Cortex of kidney (tissue), 1 donor: ENCODE measurements around the gene TFDP1.
"Not testable (repeated sequence)": the region's sequence is repeated elsewhere in the genome, so short reads cannot be mapped to it uniquely, and the experiment has no call there.

ENCODE experiments used
- DNase-seq: peaks from one replicate; lab custom pipeline; 2025; lab: John Stamatoyannopoulos, UW

TFDP1 gene

DNA sequence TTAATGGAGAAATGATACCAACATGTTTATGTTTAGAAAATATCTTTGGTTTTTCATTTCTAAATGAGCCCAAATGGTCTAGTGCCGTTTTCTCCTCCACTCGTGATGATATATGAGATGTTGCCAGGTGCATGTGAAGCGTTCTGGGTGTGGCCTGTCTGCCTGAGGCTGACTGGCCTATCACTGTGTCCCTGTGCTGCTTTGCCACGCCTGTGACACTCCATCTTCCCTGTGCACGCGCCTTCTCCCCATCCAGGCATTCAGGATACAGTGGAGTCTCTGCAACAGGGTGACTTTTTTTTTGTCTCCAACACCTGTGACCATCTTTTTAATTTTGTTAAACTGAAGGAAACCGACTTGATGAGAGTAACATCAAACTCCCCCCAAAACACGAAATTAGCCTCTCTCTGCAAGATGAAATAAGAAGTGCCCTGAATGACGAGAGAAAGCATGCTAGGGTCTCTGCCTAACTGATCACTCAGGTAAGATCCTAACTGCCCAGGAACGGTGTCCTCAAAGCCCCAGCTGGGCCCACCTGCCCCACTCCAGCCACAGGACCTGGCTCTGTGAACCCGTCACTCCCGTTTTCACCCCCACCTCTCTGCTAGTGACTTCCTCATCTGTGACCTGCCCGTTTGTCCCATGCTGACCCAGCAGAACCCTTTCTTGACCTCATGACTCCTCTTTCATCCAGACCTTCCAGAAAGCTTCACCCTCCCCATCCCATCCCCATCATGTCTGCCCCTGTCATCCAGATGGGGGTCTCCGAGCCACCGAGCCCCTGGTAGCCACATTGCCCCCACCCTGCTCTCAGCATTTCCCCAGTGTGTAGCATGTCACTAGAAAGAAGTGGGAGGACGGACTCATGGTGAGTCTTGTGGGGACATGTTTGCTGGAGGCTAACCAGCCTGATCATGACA, 33.2 kb upstream of the TFDP1 start:
- DNase-seq: no peak

DNA sequence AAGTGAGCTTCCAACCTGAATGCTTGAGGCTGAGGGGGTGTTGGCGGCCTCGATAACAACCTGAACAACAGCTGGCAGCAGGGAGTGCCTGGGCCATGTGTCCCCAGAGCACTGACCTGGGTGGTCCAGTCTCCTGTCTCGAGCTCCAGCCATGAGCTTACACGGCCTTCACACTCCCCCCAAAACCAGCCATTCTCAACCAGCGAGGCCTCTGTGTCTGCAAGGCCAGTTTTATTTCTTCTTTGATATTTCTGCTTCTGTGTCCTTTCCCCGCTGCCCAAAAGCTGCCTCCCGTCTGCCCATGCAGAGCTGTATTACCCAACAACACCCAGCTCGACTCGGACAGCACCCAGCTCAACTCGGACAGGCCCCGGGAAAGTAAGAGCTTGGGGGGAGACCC, 32.5 kb upstream of the TFDP1 start:
- DNase-seq: no peak

DNA sequence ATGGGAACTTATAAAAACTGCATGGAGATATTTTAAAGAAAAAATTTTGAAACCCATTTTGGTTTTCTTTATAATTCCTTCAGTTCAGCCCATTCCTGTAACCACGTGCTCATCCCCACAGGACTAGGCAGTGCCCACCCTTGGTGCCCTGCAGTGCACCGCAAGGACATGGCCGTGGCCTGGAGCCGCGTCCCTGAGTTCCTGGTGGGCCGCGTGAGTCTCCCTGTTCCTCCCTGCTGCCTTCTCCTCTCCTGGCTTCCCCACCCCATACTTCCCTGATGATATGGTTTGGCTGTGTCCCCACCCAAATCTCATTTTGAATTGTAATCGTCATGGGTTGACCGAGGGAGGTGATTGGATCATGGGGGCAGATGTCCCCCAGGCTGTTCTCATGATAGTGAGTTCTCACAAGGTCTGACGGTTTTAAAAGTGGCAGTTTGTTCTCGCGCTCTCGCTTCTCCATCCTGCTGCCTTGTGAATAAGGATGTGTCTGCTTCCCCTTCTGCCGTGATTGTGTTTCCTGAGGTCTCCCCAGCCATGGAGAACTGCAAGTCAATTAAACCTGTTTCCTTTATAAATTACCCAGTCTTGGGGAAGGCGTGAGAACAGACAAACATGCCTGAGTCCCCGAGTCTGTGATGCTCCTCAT, 31.6 kb upstream of the TFDP1 start:
- no peak for DNase-seq

DNA sequence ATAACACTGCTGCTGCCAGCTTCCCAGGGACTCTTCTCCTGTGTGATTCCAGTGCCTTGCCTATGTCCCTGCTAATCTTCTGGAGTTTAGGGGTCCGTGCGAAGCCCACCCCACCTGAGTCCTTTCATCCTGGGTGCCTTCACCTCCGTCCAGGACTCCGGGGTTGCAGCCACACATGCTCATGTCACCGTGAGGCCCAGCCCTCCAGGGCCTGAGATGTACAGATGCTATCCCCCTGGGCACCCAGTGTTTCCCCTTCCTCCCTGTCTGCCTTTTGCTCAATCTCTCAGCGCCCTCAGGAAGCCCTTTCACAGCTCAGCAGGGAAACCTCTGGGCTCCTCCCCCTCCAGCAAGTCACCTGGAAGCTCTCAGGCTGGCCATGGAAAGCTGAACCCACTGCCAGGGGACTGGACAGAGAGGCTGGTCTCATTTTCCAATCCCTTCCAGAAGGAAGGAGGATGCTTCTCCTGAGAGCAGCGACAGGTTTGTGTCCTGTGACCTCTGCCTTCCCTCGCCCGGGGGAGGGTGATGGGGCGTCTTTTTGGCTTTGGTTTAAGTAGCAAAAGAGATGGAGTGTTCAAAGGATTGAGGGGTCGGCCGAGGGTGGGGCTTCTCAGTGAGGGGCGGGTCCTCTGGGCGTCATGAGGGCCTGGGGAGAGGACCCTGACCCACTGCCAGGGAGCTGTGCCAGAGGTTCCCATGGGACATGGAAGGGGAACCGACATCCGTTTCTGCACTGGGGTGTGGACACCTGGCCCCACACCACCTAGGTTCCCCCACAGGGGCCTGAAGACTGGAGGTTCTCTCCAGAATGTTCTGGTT, 30.8 kb upstream of the TFDP1 start:
- DNase-seq: no peak

DNA sequence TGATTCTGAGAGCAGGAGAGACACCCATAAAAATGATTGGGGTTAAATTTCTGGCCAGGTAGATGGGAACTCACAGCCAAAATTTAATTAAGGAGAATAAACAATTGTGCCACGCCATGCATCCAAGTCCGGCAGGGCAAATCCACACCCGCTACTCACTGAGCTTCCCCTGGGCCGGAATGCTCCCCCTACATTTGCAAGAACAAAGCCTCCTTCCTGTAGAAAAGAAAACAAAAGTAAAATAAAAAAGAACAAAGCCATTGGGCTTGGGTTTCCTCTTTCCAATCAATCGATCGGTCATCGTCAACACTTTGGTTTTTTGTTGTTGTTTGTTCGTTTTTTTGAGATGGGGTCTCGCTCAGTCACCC, 30.2 kb upstream of the TFDP1 start:
- no peak for DNase-seq

DNA sequence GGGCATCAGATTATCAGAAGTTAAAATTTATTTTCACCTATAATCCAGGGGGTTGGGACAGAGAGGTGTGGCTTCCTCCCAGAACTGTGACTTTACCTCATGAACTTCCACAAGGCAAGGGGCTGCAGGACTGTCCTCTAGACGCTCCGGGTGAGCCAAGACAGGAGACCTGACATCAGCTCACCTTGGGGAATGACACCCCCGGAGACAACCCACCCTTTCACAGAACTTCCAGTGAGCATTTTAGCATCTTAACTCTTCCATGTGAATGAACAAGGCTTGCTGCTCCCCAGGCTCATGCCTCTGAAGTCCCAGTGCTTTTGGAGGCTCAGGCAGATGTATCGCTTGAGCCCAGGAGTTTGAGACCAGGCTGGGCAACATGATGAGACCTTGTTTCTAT, 29.4 kb upstream of the TFDP1 start:
- DNase-seq: no peak

DNA sequence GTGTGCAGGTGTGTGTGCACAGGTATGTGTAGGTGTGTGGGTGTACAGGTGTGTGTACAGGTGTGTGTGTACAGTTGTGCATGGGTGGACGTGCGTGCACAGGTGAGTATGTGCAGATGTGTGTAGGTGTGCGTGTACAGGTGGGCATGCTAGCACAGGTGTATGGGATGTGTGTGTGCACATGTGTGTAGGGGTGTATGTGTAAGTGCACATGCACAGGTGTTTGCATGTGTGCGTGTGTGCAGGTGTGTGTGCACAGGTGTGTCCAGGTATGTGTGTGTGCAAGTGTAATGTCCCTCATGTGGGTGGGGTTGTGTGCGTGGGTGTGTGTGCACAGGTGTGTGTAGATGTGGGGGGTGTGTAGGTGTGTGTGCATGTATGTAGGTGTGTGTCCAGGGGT, 27.5 kb upstream of the TFDP1 start:
- DNase-seq: no peak

DNA sequence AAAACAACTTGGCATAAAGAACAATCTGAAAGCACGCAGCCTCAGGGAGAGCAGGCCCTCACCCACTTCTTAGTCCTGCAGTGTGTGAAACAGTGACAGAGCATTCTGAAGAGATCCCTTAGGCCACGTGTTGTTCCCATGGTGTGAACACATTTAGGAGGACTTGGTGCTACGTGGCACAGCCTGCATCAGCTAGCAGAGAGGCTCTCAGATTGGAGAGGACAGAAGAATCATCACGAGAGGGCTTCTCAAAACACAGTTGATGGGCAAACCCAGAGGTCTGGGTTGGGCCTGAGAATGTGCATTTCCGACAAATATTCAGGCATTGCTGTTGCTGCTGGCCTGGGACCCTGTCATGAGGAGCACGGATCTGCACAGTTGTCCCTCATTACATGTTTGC, 26.1 kb upstream of the TFDP1 start:
- DNase-seq: no peak

DNA sequence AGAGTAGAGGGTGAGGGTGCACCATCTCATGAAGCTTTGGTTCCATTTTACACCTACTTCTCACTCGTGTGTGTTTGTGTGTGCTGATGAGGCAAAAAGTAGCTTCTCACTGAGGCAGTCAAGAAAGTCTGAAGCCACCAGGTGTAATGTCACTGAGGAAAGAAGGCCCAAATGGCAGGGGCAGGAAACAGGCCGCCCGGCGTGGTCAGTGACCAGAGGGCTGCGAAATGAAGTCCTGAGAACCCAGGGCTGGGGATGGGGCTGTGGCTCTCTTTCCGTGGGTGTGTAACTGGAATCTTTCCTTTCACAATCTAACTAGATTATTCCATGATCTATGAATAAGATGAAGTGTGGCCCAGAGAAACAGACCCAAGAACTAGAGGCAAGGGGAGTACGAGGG, 25.5 kb upstream of the TFDP1 start:
- DNase-seq: no peak

DNA sequence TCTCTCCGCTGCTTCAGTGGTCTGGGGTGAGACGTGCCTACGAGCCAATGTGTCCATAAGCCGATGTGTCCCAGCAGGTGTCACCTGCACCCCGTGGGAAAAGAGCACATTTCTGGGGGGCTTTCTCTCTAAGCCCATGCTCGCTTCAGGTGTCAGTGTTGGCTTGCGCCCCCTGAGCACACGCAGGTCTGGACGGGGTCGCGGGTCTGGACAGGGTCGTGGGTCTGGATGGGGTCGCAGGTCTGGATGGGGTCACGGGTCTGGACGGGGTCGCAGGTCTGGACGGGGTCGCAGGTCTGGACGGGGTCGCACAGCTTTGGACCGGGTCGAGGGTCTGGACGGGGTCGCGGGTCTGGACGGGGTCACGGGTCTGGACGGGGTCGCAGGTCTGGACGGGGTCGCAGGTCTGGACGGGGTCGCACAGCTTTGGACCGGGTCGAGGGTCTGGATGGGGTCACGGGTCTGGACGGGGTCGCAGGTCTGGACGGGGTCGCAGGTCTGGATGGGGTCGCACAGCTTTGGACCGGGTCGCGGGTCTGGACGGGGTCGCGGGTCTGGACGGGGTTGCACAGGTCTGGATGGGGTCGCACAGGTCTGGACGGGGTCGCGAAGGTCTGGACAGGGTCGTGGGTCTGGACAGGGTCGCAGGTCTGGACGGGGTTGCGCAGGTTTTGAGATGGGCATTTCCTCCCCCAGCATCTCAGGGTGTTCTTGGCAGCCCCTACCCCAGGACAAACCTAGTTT, 24.5 kb upstream of the TFDP1 start:
- no peak for DNase-seq

DNA sequence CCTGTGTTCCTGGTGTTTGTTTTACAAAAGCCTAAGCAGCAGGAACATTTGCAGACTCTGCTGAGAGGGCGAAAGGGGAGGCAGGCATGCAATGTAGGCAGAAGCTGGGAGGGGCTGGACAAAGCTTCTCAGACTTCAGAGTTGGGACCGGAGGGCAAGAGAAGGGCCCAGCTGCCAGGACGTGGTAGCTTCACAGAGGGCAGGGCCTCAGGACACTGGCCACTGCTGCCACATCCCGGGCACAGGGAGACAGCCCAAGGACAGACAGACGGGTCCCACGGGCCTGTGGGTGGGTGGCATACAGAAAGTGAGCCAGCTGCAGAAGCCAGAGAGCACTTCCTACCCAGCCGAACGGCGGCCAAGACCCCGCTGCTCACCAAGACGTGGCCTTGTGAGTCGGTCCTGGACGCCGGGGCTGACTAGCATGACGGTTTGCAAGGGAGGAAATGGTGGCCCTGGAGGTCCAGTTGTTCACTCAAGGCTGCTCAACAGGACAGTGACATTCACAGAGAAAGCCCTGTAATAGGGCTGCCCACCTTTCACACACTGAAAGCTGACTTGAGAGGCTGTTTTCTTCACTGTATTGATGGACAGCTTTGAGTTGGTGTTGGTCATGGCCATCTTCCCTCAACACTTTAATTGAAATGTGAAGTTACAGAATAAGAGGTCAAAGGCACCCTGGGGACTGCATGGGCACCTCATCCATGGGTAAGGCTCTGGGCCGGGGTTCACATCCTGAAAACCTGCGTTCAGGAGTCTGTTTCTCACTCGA, 23.7 kb upstream of the TFDP1 start:
- DNase-seq: no peak

DNA sequence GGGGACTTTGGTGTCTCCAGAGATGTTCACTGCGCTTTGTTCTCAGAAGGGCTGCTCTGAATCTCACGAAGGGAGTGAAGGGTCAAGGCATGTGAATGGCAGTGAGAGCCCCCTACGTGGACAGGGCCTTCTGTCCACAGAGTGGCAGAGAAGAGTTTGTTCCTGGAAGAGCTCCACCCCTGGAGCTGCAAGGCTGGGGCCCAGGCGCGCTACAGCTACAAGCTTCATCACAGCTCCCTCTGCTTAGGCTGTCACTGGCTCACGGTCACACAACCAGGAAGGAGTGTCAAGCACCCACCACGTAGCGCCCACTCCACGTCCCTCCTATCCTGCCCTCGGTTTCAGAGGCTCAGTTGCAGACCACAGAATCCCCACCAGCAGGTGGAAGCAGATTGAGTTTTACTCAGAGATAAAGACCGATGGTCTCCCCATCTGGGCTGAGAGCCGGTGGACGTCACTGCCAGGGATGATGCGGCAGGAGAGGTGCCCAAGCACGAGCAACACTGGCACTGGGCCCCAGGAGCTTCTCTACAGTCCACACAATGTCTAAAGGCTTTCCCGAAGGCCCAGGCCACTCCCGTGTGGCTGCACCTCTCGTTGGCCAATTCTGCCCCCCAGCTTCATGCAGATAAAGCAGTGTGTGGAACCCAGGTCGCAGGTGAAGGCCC, 23.0 kb upstream of the TFDP1 start:
- DNase-seq: no peak

DNA sequence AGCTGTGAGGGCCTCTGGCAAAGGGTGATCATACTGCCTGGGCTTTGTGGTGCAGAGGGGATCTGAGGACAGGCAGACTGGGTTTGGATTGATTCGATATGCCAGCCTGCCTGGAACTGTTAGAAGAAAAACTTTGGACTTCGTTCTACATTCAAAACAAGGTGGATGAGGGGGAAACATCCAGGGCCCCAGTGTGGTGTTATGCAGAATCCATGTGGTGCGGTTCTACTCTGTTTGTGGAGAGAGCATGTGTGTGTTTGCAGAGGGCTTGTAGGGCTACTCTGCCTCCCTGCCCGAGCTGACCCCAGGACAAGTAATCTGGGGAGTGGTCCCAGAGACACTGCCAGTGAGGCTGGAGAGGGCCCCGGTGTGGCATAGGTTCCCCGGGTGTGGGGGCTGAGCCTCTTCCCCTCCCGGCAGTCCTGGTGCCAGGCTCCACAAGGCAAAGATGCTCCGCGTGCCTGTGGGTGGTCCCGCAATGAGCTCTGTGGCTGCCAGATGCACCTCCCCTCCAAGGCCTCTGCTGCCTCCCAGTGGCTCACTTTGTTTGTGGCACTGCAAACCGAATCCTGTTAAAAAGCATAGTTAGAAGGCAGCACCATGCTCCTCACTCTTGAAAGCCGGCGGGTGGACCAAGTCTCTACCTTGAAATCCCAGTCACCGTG, 22.3 kb upstream of the TFDP1 start:
- no peak for DNase-seq

DNA sequence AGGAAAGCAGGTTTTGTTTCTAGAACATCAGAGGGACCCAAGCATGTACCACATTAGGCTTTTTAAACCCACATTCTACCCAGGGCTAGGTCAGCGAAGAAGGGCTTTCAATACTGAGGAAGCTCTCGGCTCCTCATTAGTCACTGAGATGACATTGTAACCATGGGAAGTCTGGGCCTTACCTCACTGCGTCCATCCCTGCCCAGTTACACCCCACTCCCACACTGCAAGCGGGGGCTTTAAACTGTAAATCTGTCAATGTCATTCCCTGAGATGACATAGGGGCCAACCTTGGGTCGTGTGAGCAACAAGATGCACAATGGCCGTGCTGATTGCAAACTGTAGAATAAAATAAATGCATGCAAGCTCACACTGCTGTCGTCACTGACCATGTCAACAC, 21.7 kb upstream of the TFDP1 start:
- no peak for DNase-seq

DNA sequence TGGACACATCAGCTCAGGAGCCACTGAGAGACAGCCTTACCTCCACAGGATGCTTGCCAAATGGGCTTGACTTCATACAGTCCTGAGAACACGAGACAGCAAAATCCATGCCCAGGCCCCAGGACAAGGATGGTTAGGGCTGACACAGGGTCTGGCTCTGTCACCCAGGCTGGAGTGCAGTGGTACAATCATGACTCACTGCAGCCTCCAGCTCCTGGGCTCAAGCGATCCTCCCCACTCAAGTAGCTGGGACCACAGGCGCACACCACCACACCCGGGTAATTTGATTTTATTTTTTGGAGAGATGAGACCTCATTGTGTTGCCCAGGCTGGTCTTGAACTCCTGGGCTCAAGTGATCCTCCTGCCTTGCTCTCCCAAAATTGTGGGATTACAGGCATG, 21.0 kb upstream of the TFDP1 start:
- not testable (repeated sequence) for DNase-seq

DNA sequence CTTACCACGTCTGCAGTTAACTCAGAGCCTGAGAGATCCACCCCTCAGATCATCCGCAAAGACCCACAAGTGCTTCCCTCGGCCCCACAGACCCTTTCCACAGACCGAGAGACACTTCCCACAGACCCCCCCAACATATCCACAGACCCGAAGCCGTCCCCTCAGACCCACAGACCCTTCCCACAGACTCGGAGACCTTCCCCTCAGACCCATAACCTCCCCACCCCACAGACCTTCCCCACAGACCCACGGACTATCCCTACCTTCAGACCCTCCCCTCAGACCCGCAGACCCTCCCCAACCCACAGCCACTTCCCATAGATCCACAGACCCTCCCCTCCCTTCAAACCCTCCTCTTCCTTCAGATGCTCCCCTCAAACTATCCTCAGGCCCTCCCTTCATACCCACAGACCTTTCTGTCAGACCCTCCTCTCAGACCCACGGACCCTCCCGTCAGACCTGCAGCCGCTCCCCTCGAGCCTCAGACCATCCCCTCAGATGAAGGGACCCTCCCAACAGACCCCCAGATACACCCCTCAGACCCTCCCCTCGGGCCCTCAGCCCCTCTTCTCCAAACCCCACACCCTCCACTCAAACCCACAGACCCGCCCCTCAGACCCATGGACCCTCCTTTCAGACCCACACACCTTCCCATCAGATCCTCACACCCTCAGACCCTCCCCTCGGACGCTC, 20.1 kb upstream of the TFDP1 start:
- no peak for DNase-seq

DNA sequence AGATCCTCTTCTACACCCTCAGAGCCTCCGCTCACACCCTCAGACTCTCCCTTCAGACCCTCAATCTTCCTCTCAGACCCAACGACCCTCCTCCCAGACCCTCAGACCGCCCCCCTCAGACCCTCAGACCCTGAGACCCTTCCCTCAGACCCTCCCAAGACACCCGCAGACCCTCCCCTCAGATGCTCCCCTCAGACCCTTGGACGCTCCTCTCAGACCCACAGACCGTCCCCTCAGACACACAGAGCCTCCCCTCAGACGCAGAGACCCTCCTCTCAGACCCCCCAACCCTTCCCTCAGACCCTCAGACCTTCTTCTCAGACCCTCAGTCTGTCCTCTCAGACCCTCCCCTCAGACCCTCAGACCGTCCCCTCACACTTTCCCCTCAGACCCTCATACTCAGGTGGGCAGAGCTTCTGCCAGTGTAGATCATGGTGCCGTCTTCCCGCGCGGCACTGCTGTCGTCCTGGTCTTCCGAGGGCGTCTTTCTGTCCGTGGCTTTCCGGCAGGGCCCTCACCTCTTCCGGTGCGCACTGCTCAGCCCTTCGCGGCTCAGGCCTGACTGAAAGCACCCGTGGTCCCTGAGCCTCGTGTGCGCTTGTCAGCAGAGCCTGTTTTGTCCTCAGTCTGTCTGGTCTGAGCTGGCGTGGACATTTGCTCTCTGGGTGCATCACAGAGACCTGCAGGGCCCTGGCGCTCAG, 18.9 kb upstream of the TFDP1 start:
- DNase-seq: no peak

DNA sequence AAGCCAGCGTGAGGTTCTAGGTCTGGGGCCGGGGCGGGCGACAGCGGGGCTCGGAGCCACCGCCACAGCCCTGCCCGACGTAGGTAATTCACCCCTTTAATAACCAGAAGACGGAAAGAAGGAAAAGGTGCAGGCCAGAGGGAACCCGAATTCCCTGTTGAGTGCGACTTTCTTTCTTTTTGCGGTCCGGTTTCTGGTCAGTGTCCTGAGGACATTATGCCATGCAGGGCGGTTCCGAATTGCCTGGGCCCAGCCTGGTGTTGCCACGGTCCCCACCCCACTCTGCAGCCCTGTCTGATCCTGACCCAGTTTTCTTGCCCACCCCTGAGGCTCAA, 18.4 kb upstream of the TFDP1 start:
- DNase-seq: no peak

DNA sequence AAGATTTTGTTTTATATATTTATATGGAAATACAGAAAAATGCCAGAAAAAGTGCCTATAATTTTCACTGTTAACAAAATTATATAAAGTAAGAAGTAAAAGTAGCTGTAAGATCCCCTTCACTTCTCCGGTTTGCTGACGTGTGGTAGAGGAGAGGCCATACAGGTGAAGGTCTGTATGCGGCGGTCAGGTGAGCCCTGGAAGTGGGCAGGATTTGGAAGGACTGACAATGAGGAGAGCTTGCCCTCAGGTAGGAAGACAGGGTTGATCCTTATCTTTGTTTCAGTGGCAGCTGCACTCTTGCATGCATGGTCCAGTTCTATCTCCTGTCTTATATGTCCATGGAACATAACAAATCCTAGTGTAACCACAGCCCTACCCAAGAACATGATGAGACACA, 16.9 kb upstream of the TFDP1 start:
- DNase-seq: no peak
